ENCODE results near the gene MYLIP. TPM values are rescaled to one million over a fixed set of nuclear protein-coding genes. Genes with fewer than 3 reads are reported as not detected.

MYLIP gene
- total RNA-seq, 1 experiment from 2014 or later: 42.2 TPM

GRCh38 chr6:16141514-16141913 lies 12.6 kb downstream of the MYLIP start:
- CTCF ChIA-PET: no interaction called here
- Histone ChIP-seq H4K20me1 (ENCODE audit: insufficient read depth) (peaks cover 89% of the 10 kb centered on the region), H3K36me3 (ENCODE audit: low read depth) (peaks cover 76% of the 10 kb centered on the region), H3K4me2 (no peak overlapping the region), H3K9me3 (ENCODE audit: insufficient read depth, low read depth) (no peaks in the 10 kb centered on the region), H3K4me1 (replicated peaks; ENCODE audit: insufficient read depth) (peaks cover 19% of the 10 kb centered on the region), H3F3A (ENCODE audit: insufficient read depth, low read depth) (peaks cover 11% of the 10 kb centered on the region; the same call in 1 of the 2 replicates), H2AFZ (no peak overlapping the region), H3K79me2 (ENCODE audit: low read depth) (peaks cover 93% of the 10 kb centered on the region), H3K27me3 (ENCODE audit: insufficient read depth, low read depth) (no peaks in the 10 kb centered on the region), H3K27ac (no peak overlapping the region), H3K4me3 (no peak overlapping the region), H3K9me2 (ENCODE audit: insufficient read depth) (no peaks in the 10 kb centered on the region)
- intact Hi-C loops (cut with micrococcal nuclease; ENCODE audit: unreplicated experiment): no loop called here
- no peak for TF ChIP-seq CTCF (conservative IDR thresholded peaks at IDR 0.05)
- TF ChIP-seq EZH2 (IDR thresholded peaks at IDR 0.05; ENCODE audit: low read depth): no peak
- POLR2A ChIA-PET (ENCODE audit: unreplicated experiment): no interaction called here
- no peak for DNase-seq
- BruUV-seq (replicated peaks): no TSS peak

- Histone ChIP-seq H3K4me3 (no peak overlapping the region), H3F3A (ENCODE audit: insufficient read depth, low read depth) (peaks cover 16% of the 10 kb centered on the region; the same call in 1 of the 2 replicates), H3K9me2 (ENCODE audit: insufficient read depth) (no peaks in the 10 kb centered on the region), H4K20me1 (ENCODE audit: insufficient read depth) (peaks cover 65% of the 10 kb centered on the region), H2AFZ (no peak overlapping the region), H3K36me3 (ENCODE audit: low read depth) (peaks cover 70% of the 10 kb centered on the region), H3K27ac (no peak overlapping the region), H3K79me2 (ENCODE audit: low read depth) (peaks cover 64% of the 10 kb centered on the region), H3K9me3 (ENCODE audit: insufficient read depth, low read depth) (no peaks in the 10 kb centered on the region), H3K4me2 (no peak overlapping the region), H3K4me1 (replicated peaks; ENCODE audit: insufficient read depth) (no peaks in the 10 kb centered on the region), H3K27me3 (ENCODE audit: insufficient read depth, low read depth) (no peaks in the 10 kb centered on the region)
- ChIA-PET POLR2A (ENCODE audit: unreplicated experiment) (no interaction called here), CTCF (no interaction called here)
- BruUV-seq (replicated peaks): no TSS peak
- intact Hi-C loops (cut with micrococcal nuclease; ENCODE audit: unreplicated experiment): no loop called here
- no peak for DNase-seq
- TF ChIP-seq EZH2 (IDR thresholded peaks at IDR 0.05; ENCODE audit: low read depth) (no peak), CTCF (conservative IDR thresholded peaks at IDR 0.05) (no peak)
These were observed 16.2 kb downstream of the MYLIP start for GRCh38 chr6:16145038-16145437.

GRCh38 chr6:16146028-16146427 lies 17.1 kb downstream of the MYLIP start:
- H3K9me3 ChIP-seq (ENCODE audit: insufficient read depth, low read depth): no peaks in the 10 kb centered on the region
- peaks cover 16% of the 10 kb centered on the region; the same call in 1 of the 2 replicates for H3F3A ChIP-seq (ENCODE audit: insufficient read depth, low read depth)
- H3K4me1 ChIP-seq (replicated peaks; ENCODE audit: insufficient read depth): no peaks in the 10 kb centered on the region
- peaks cover 57% of the 10 kb centered on the region for H4K20me1 ChIP-seq (ENCODE audit: insufficient read depth)
- no peak overlapping the region for H2AFZ ChIP-seq
- POLR2A ChIA-PET (ENCODE audit: unreplicated experiment): interaction anchor here (0.6 kb wide), 1 partner anchor 13 kb away, joined by 3 read pairs; no protein-coding TSS in a partner anchor
- H3K27me3 ChIP-seq (ENCODE audit: insufficient read depth, low read depth): no peaks in the 10 kb centered on the region
- intact Hi-C loops (cut with micrococcal nuclease; ENCODE audit: unreplicated experiment): no loop called here
- peaks cover 63% of the 10 kb centered on the region for H3K36me3 ChIP-seq (ENCODE audit: low read depth)
- no peak overlapping the region for H3K4me3 ChIP-seq
- H3K9me2 ChIP-seq (ENCODE audit: insufficient read depth): no peaks in the 10 kb centered on the region
- DNase-seq: no peak
- H3K27ac ChIP-seq: no peak overlapping the region
- TF ChIP-seq EZH2 (IDR thresholded peaks at IDR 0.05; ENCODE audit: low read depth) (no peak), CTCF (conservative IDR thresholded peaks at IDR 0.05) (no peak)
- no peak overlapping the region for H3K4me2 ChIP-seq
- H3K79me2 ChIP-seq (ENCODE audit: low read depth): peaks cover 54% of the 10 kb centered on the region
- no TSS peak for BruUV-seq (replicated peaks)
- CTCF ChIA-PET: interaction anchor here (0.7 kb wide), 1 partner anchor 15 kb away, joined by 3 read pairs; no protein-coding TSS in a partner anchor
